Kidney glomerular epithelial cell (primary cell): ENCODE results near the gene TET1.
A peak's percentile ranks its signal among the peaks of the same experiment; 100 is the strongest.
"Not testable (repeated sequence)": the region's sequence is repeated elsewhere in the genome, so short reads cannot be mapped to it uniquely, and the experiment has no call there.

ENCODE experiments used
- DNase-seq: peaks from one replicate; lab custom pipeline; 2025; lab: John Stamatoyannopoulos, UW

Gene TET1

DNA sequence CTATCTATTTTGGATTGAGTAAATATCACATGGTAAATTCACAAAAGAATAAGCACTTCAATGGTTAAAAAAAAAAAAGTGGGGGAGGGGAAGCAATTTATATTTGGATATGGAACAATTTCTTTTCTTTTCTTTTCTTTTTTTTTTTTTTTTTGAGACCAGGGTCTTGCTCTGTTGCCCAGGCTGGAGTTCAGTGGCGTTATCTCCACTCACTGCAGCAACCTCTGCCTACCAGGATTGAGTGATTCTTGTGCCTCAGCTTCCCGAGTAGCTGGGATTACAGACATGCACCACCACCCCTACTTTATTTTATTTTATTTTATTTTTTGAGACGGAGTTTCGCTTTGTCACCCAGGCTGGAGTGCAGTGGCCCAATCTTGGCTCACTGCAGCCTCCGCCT lies 148.8 kb downstream of the TET1 start:
- DNase-seq: not testable (repeated sequence)

DNA sequence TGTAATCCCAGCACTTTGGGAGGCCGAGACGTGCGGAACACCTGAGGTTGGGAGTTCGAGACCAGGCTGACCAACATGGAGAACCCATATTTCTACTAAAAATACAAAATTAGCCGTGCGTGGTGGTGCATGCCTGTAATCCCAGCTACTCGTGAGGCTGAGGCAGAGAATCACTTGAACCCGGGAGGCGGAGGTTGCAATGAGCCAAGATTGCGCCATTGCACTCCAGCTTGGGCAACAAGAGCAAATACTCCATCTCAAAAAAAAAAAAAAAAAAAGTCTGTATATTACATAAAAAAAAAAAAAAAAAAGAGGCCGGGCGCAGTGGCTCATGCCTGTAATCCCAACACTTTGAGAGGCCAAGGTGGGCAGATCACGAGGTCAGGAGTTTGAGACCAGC lies 152.9 kb downstream of the TET1 start:
- DNase-seq: not testable (repeated sequence)

DNA sequence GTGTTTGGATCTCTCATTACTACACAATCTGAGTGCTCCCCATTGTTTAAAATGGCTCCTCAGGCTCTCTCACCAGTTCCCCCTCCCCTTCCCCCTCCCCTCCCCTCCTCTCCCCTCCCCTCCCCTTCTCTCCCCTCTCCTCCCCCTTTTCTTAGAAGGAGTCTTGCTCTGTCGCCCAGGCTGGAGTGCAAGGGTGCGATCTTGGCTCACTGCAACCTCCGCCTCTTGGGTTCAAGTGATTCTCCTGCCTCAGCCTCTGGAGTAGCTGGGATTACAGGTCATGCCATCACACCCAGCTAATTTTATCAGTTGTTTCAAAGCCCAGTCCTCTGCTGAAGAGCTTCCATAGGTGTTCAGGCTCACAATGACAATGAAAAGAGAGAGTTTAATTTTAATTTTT lies 157.3 kb downstream of the TET1 start:
- DNase-seq: no peak

DNA sequence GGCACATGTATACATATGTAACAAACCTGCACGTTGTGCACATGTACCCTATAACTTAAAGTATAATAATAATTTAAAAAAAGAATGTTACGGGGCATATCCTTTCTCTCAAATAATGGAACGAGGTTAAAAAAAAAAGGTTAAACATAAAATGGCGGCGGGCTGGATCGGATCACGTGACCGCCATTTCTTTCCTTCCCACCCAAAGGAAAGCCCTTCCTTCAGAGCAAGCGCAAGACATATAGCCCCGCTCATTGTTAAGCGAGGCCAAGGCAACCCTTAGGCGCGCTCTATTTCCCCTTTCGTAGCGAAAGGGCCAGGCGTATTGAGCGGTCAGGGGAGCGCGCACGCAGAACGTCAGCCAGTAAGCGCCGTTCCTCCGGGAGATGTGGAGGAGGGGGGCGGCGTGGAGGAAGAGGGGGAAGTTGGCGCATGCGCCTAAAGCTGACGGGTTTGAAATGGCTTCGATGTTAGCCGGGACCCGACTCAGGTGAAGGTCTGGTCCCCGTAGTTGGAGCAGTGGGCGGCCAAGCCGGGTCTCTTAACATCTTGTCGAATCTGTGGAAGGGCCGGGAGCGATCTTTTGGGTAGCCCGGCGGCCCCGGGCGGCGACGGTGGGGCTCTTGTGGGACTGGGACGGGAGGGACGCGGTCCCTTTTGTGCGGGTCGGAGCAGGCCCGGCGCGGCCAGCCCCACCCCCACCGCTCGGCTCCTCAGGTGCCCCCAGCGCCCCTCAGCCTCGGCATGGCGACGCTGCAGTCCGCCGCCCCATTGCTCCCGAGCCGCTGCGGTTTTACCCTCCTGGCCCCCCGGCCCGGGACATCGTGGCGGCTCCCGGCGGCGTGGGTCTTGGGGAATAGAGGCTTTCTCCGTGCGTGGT lies 160.9 kb downstream of the TET1 start, which contains the start of gene CCAR1:
TSS of gene CCAR1 (plus strand) at position 447 of the 880 bp plus-strand sequence. CDS start 1,266 bp downstream, outside the sequence.
- DNase-seq: peak; percentile 96

DNA sequence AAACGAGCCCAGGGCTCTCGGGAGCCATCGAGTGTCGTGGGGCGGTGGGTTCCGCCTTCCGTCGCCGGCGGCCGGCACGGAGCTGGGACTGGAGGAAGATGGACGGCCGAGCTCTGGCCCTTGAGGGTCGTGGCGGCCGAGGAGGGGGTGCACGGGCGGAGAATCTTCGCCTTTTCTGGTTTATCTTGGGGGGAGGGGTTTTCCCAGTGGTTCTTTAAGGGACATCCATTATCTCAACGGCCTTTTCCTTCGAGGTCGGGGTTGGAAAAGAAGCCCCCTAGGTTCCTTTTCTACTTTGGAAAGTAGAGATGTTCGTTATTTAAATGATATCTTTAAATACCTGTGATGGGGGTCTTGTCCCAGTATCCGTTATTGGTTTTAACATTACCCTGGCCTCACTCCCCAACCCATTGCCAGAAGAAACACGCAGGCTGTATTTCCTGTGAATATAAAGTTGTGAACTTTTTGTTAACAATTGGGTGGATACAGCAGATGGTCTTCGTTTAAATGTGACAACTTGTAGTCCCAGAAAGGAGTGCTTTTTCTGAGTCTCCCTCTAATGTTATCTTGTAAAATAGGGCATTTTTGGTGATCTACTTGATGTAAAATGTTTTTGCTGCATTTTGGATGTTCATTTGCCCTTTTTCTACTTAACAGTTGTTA lies 161.7 kb downstream of the TET1 start:
- DNase-seq: no peak

DNA sequence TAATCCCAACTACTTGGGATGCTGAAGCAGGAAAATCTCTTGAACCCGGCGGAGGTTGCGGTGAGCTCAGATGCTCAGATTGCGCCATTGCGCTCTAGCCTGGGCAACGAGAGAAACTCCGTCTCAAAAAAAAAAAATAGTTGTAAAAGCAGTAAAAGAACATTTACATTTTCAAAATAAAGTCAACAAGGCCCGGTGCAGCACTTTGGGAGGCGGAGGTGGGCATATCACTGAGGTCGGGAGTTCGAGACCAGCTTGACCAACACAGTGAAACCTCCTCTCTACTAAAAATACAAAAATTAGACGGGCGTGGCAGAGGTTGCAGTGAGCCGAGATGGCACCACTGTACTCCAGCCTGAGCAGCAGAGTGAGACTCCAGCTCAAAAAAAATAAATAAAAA lies 164.9 kb downstream of the TET1 start:
- no peak for DNase-seq

DNA sequence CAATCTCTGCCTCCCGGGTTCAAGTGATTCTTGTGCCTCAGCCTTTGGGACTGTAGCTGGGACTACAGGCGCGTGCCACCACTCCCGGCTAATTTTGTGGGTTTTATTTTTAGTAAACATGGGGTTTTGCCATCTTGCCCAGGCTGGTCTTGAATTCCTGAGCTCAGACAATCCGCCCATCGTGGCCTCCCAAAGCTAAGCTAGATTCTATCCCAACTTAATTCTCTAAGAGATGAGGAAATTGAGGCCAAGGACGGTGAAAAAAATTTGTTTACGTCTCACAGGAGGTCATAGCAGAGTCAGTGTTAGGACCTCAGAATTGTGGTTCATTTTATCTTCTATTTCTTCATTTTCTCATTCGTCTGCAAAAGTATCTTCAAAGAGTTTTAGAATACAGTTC lies 167.0 kb downstream of the TET1 start:
- no peak for DNase-seq

DNA sequence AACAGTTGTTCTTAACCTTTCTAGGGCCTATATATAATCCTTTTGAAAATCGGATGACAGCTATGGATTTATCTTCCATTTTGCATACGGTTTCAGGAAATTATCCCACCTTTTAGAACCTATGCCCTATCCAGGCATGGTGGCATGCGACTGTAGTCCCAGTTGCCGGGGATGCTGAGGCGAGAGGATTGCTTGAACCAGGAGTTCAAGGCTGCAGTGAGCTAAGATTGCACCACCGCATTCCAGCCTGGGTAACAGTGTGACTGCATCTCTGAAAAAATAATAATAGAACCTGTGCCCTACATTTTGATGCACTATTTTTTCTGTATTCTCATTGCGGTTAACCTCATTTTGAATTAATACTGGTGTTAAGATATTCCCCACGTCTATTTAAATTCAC lies 172.5 kb downstream of the TET1 start:
- DNase-seq: no peak

DNA sequence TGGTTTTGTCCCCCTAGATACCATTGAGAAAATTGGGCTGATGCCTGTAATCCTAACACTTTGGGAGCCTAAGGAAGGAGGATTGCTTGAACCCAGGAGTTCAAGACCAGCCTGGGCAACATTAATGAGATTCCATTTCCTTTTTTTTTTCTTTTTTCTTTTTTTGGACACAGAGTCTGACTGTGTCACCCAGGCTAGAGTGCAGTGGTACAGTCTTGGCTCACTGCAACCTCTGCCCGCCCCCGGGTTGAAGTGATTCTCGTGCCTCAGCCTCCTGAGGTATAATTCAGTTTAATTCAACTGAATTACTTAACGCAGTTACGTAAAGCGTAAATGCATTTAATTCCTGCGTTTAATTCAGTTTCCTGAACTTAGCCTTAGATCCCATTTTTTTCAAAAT lies 174.2 kb downstream of the TET1 start:
- DNase-seq: no peak

DNA sequence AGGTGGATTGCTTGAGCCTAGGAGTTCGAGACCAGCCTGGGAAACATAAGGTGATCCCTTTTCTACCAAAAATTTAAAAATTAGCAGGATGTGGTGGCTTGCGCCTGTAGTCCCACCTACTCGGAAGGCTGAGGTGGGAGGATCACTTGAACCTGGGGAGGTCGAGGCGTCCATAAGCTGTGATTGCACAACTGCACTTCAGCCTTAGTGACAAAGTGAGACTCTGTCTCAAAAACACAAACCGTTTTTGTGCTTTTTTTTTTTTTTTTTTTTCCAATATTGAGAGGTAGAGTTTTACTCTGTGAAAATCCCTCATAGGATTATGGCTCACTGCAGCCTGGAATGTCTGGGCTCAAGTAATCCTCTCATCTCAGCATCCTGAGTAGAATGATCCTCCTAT lies 175.0 kb downstream of the TET1 start:
- DNase-seq: no peak

DNA sequence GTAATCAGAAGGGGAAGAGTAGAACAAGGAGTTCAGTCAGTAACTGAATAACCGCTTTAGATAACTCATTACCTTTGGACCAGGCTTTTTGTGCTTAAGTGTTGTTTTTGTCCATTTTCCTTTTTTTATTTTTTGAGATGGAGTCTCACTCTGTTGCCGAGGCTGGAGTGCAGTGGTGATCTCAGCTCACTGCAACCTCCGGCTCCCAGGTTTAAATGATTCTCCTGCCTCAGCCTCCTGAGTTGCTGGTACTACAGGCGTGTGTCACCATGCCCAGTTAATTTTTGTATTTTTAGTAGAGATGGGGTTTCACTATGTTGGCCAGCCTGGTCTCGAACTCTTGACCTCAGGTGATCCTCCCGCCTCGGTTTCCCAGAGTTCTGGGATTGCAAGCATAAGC lies 175.6 kb downstream of the TET1 start:
- DNase-seq: not testable (repeated sequence)

DNA sequence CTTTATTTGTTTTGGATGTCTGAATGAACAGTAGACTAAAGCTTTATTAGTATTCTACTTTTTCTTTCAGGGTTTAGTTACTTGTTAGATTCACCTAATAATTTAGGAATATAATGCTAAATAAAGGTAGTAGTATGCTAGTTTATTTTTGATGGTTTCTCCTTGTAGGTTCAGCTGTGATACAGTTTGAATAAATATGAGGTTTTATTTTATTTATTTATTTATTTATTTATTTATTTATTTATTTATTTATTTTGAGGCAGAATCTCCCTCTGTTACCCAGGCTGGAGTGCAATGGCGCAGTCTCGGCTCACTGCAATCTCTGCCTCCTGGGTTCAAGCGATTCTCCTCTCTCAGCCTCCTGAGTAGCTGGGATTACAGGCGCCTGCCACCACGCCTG lies 180.5 kb downstream of the TET1 start:
- DNase-seq: not testable (repeated sequence)

DNA sequence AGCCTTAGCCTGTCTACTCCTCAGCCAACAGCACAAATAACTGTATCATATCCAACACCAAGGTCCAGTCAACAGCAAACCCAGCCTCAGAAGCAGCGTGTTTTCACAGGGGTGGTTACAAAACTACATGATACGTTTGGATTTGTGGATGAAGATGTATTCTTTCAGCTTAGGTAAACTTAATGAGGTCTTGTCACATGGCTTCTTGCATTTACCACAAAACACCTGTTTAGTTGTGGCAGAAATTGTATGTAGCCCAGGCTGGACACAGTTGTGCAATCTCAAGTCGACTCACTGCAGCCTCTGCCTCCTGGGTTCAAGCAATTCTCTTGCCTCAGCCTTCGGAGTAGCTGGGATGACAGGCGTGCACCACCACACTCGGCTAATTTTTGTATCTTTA lies 182.3 kb downstream of the TET1 start:
- DNase-seq: no peak
